ENCODE results near the gene PRKAG1. TPM values are rescaled to one million over a fixed set of nuclear protein-coding genes. Genes with fewer than 3 reads are reported as not detected.

PRKAG1 gene
- total RNA-seq, 1 donor from 2014 or later = 47.1 TPM

DNA sequence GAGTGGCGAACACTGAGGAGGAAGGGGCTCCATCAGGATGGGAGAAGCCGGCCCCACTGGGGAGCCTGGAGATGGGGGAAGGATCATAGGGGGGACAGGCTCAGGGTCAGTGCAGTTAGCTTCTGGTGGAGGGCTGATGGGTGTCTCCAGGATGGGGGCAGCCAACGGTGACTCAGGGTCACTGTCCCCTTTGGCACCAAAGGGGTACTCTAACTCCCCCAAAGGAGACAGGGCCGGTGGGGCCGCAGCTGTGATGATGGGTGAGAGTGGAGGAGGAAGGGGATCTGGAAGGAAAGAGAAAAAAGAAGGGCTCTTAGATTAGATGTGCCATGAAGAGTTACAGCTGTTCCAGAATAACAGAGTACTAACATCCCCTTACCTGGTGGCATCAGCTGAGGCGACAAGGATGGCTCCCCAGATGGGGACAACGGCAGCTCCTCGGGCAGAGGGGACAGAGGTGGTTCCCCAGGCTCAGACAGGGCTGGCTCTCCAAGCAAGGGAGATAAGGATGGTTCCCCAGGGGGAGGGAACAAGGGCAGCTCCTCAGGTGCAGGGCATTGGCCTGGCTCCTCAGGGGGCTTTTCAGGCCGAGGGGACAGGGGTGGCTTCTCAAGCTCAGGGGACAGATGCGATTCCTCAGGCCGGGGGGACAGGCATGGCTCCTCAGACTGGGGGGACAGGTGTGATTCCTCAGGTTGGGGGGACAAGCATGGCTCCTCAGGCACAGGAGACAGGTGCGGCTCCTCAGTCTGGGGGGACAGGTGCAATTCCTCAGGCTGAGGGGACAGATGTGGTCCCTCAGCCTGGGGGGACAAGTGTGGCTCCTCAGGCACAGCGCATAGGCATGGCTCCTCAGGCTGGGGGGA is 32.2 kb upstream of the PRKAG1 start:
- Histone ChIP-seq H3K79me2 (ENCODE audit: insufficient read depth, low read length) (peaks cover 79% of the 10 kb centered on the region), H3K27me3 (ENCODE audit: insufficient read depth, low read length) (no peaks in the 10 kb centered on the region), H3K4me2 (ENCODE audit: low read length) (peak overlapping the region; percentile 72), H3K9ac (ENCODE audit: low read length) (peak overlapping the region; percentile 44), H2AFZ (ENCODE audit: low read depth, low read length) (no peak overlapping the region), H3K36me3 (ENCODE audit: insufficient read depth, low read length) (peaks cover 53% of the 10 kb centered on the region), H3K4me3 (ENCODE audit: insufficient read depth, low read depth, low read length) (no peak overlapping the region), H3K9me3 (ENCODE audit: insufficient read depth, low read depth, low read length) (no peaks in the 10 kb centered on the region), H3K27ac (ENCODE audit: low read depth, low read length) (no peak overlapping the region), H4K20me1 (ENCODE audit: insufficient read depth, low read length) (peaks cover 90% of the 10 kb centered on the region), H3K4me1 (ENCODE audit: insufficient read depth, low read length) (peaks cover 19% of the 10 kb centered on the region)
- H3K4me1 Mint-ChIP-seq (ENCODE audit: low read depth, unreplicated experiment) = peaks cover 32% of the 10 kb centered on the region
- no peak overlapping the region for H3K4me3 Mint-ChIP-seq (ENCODE audit: unreplicated experiment)
- no peak for DNase-seq (ENCODE audit: low read depth)
- no peaks in the 10 kb centered on the region for H3K9me3 Mint-ChIP-seq (ENCODE audit: unreplicated experiment)
- peak overlapping the region; percentile 75 for H3K27ac Mint-ChIP-seq (ENCODE audit: unreplicated experiment)
- FAIRE-seq = no peak
- no peaks in the 10 kb centered on the region for H3K27me3 Mint-ChIP-seq (ENCODE audit: low read depth, unreplicated experiment)
- peaks cover 33% of the 10 kb centered on the region for H3K36me3 Mint-ChIP-seq (ENCODE audit: low read depth, unreplicated experiment)
- TF ChIP-seq EZH2 (IDR thresholded peaks at IDR 0.05; ENCODE audit: insufficient read depth, low read length) = no peak
- TF ChIP-seq, protein P1, sequence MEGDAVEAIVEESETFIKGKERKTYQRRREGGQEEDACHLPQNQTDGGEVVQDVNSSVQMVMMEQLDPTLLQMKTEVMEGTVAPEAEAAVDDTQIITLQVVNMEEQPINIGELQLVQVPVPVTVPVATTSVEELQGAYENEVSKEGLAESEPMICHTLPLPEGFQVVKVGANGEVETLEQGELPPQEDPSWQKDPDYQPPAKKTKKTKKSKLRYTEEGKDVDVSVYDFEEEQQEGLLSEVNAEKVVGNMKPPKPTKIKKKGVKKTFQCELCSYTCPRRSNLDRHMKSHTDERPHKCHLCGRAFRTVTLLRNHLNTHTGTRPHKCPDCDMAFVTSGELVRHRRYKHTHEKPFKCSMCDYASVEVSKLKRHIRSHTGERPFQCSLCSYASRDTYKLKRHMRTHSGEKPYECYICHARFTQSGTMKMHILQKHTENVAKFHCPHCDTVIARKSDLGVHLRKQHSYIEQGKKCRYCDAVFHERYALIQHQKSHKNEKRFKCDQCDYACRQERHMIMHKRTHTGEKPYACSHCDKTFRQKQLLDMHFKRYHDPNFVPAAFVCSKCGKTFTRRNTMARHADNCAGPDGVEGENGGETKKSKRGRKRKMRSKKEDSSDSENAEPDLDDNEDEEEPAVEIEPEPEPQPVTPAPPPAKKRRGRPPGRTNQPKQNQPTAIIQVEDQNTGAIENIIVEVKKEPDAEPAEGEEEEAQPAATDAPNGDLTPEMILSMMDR (IDR thresholded peaks at IDR 0.05; ENCODE audit: insufficient read depth, low read depth, low read length) = no peak

DNA sequence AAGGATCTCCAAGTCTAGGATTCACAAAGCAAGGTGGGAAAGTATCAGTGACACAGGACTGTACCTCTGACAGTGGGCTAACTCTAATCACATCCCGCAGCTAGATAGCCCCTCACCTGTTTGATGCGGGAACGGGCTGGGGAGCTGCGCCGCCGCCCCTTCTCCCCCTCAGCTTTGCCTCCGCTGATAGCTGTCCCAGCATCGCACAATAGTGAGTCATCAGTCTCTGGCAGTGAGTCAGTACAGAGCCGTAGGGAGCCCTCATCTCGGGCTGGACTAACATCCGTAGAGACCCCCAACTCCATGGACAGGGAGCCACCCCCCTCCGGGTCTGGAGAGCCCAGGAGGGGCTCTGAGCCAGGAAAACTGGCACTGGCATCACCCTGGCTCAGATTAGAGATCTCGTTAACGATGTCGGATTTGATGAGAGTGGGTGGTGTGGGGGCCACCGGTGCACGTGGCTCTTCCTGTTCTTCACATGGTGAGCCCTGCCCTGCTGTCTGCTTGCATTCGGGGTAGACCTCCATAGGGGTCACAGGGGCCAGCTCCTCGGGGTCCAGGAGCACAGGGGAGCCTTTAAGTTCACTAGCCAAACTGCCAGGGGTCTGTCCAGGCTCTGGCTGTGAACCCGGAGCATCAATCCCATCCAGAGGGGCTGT is 31.1 kb upstream of the PRKAG1 start:
- Histone ChIP-seq H4K20me1 (ENCODE audit: insufficient read depth, low read length) (peaks cover 87% of the 10 kb centered on the region), H3K9me3 (ENCODE audit: insufficient read depth, low read depth, low read length) (no peaks in the 10 kb centered on the region), H3K4me2 (ENCODE audit: low read length) (peak overlapping the region; percentile 72), H3K4me3 (ENCODE audit: insufficient read depth, low read depth, low read length) (no peak overlapping the region), H3K36me3 (ENCODE audit: insufficient read depth, low read length) (peaks cover 54% of the 10 kb centered on the region), H2AFZ (ENCODE audit: low read depth, low read length) (no peak overlapping the region), H3K79me2 (ENCODE audit: insufficient read depth, low read length) (peaks cover 69% of the 10 kb centered on the region), H3K9ac (ENCODE audit: low read length) (peak overlapping the region; percentile 44), H3K27me3 (ENCODE audit: insufficient read depth, low read length) (no peaks in the 10 kb centered on the region), H3K4me1 (ENCODE audit: insufficient read depth, low read length) (peaks cover 15% of the 10 kb centered on the region), H3K27ac (ENCODE audit: low read depth, low read length) (peak overlapping the region; percentile 71)
- H3K4me1 Mint-ChIP-seq (ENCODE audit: low read depth, unreplicated experiment) = peaks cover 23% of the 10 kb centered on the region
- H3K27ac Mint-ChIP-seq (ENCODE audit: unreplicated experiment) = peak overlapping the region; percentile 81
- FAIRE-seq (no peak), DNase-seq (ENCODE audit: low read depth) (peak; percentile 66)
- no peaks in the 10 kb centered on the region for H3K27me3 Mint-ChIP-seq (ENCODE audit: low read depth, unreplicated experiment)
- H3K4me3 Mint-ChIP-seq (ENCODE audit: unreplicated experiment) = peak overlapping the region; percentile 27
- peaks cover 30% of the 10 kb centered on the region for H3K36me3 Mint-ChIP-seq (ENCODE audit: low read depth, unreplicated experiment)
- H3K9me3 Mint-ChIP-seq (ENCODE audit: unreplicated experiment) = no peaks in the 10 kb centered on the region
- no peak for TF ChIP-seq EZH2 (IDR thresholded peaks at IDR 0.05; ENCODE audit: insufficient read depth, low read length)
- TF ChIP-seq, protein P1 (IDR thresholded peaks at IDR 0.05; ENCODE audit: insufficient read depth, low read depth, low read length) = no peak

Data from astrocyte (in vitro differentiated cells and primary cell).